Measurements from ENCODE around the gene EXOSC10.

EXOSC10 gene

DNA sequence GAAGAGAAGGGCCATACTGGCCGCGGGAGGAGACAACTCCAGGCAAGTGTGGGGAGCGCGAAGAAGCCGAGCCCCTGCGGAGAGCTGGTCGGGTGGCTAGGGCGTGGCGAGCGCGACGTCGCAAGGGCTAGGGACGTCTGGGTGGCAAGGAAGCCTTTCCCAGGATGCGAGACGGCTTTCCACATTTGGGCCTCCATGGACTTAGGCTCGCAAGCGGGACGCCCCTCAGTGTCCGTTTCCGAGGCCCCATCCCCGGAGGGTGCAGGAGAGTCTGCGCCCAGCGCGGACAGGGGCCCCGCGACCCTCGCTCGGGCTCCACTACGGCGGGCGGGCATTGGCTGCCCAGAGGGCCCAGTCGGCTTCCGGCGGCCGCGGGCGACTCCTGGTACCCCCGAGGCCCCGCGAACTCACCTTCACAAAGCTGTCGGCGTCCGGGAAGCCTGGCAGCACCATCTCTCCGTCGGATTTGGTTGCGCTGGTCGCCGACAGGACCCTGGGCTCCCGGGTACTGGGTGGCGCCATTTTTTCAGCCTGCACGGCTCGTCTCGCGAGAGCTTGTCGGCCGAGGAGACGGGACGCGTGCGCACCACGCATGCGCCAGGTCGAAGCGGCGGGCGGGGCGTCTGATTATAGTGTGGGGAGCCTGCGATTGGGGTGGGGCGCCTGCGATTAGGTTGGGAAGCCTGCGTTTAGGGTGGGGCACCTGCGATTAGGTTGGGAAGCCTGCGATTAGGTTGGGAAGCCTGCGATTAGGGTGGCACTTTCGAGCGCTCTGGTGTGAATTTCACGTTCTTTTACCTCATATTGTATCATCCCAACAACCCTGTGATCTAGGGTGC is at the start of gene EXOSC10:
Gene EXOSC10 (minus strand): TSS at position 560 of the 839 bp plus-strand sequence. CDS start 38 bp downstream, at position 522.
- FAIRE-seq = peak; percentile 44

GRCh38 chr1:11147197-11147770 is 47.6 kb upstream of the EXOSC10 start:
- no peak for FAIRE-seq

- FAIRE-seq = no peak
Measured at GRCh38 chr1:11145741-11146140, 46.1 kb upstream of the EXOSC10 start.

GRCh38 chr1:11144570-11145256 is 45.0 kb upstream of the EXOSC10 start:
- FAIRE-seq = no peak

DNA sequence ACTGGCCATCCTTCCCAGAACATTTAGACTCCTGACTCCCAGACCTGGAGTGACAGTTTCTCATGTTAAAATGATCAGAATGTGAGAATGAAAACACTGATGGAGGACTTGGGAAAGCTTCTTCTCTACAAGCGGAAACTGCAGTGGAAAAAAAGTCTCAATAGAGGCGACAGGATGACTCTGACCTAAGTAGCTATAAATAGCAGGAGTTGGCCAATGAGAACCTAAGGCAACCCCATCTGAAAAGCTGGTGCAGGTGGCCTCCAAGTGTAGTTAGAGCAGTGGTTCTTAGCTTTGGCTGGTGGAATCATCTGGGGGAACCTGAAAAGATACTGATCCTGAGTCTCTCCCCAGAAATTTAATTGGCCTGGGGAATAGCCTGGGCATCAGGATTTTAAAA is 44.2 kb upstream of the EXOSC10 start:
- FAIRE-seq = no peak

DNA sequence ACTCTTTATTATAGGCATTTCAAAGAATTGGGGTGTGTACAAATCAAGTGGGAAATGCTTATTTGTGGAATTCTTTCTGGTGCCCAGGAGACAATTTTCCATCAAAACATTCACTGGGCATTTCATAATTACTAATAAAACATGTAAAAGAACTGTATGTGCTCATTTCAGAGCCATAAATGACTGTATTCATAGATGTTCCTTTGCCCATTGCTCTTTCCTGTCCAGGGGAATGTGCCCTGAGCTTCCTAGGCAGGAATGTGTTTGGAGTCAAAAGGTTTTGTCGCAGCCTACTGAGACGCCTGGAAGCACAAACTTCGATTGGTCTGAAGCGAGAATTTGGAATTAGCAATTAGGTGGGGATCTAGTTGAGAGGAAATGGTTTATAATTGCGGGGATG is 43.7 kb upstream of the EXOSC10 start:
- FAIRE-seq = no peak

GRCh38 chr1:11142618-11143391 is 43.1 kb upstream of the EXOSC10 start:
- no peak for FAIRE-seq

GRCh38 chr1:11138952-11139351 is 39.3 kb upstream of the EXOSC10 start:
- FAIRE-seq = no peak

- no peak for FAIRE-seq
Measured at GRCh38 chr1:11138029-11138428, 38.4 kb upstream of the EXOSC10 start.

GRCh38 chr1:11134898-11135266 is 35.2 kb upstream of the EXOSC10 start:
- no peak for FAIRE-seq

DNA sequence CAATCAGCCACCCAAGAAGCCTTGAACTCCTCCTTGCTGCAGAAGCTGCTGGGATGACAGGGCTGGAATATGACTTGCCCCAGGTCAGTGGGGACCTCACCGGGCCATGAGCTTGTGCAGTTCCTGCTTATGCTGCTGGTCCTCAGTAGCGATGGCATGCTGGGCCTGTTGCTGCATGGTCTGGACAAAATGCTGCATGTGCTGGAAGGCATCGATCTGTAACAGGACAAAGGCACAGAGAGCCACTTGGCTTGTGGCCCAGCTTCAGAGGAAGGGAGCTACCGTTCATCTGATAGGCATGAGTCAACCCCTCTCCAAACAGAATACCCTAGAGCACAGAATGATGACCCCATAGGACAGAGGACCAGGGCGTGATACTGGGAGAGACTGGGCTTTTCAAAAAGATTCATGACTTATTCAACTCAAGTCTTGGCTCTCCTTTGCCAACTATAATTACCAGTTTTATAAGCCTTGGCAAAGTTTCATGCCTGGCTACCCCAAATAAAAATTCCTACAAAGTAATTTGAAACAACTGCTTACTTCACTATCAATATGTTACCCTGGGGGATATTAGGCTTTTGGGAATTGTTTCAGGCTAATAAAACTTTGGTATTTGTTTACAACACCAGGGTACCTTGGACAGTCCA is 34.7 kb upstream of the EXOSC10 start:
- no peak for FAIRE-seq

DNA sequence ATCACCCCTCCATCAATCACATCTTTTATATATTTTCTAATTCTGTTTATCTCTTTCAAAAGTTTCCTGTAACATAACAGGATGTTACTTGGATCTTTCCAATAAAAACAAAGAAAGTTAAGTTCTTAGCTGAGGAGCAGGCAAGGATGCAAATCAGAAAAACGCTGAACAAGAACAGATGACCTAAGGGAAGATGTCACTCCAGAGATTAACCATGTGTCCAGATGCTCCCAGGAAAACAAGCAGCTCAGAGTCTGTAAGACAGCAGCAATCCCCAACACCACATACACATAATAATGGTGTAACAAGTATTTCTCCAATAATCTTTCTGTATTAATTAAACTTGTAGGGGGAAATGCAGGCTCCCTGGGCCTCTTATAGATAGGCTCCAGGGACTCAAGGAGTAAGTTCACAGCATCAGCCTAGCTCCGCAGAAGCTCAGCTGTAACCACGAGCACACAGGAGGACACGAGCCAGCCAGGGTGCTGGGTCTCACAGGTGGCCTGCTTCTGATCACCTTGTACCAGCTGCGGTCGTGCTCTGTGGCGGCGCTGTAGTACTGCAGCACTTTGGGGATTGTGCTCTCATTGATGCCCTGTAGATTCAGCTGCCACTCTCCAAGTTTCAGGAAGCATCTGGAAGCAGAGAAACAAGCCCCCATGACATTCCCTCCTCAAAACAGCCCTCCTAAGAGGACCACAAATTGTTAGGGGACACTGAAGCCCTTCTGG is 33.1 kb upstream of the EXOSC10 start:
- no peak for FAIRE-seq

DNA sequence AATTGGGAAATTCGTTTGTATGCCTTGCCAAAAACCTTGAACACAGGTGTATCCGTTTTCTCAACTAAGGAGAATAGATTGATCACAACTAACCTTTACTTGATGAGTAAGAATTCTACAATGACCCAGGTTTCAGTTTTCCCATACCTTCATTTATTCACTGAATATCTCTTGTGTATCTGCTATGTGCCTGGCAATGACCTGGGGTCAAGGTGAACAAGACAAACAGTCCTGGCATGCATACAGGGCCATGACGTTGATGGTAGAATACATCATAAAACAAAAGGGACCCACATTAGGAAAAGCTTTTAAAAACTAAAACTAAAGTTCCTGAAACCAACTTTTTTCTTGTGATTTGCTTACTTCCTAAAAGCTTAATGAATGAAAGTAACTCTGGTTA is 32.1 kb upstream of the EXOSC10 start:
- FAIRE-seq = no peak

DNA sequence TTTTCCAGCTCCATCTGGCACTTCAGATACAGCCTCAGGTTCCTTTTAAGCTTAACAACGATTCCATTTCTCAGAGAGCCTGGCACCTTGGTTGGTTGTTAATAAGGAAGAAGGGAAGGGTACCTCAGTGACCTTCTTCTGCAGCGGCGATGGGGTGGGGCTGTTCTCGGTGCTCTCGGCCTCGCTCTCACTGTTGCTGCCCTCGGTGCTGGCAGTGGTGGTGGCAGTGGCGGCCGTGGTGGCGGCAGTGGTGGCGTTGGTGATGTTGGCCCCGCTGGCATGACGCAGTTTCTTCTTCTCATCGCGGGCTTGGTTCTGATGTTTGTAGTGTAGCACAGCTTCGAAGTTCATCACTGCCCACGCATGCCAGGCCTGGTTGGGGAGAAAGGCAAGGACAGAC is 30.7 kb upstream of the EXOSC10 start:
- FAIRE-seq = no peak

DNA sequence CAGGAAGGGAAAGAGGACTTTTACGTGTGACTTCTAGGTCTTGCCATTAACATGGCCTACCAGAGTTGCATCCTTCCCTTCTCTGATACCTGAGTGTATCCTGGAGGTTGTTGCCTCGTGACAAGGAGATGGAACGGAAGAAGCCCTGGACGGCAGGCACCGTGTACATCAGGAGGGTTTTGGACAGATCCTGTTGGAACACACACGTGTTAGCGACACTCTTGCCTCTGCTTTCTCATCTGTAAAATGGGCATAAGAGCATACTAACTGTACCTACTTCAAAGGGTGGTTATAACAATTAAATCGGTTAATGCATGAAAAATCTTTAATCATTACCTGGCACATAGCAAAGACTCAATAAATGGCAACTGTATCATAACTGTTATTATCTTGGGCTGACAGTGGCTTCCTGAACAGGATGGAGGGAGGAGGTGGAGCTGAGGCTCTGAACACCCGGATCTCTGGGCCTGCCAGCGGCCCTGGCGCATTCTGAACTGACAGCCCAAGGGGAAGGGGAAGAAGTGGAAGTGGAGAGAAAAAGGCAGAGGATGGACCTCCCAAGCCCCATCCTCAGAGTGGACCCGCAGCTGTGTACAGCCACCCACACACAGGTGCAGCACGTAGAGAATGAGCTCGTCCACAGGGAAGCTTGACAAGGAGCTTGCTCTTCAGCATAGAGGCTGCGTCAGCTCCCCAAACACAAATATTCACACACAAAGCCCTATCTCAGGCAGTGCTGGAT is 30.2 kb upstream of the EXOSC10 start:
- no peak for FAIRE-seq

DNA sequence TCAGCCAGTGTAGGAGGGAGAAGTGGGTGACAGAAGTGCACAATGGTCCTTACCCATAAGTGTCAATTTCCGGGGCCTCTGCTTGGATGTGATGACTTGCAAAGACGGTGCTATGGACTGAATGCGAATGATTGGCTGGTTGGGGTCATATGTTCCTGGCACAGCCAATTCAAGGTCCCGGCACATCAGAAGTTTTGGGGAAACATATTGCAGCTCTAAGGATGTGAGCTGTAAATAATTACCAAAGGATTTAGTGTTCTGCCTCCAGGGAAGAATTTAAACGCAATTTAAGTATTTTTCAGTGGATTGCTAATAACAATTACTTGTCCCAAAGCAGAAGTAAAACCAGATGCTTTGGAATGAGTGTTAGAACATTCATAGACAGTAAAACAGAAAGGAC is 26.9 kb upstream of the EXOSC10 start:
- no peak for FAIRE-seq

DNA sequence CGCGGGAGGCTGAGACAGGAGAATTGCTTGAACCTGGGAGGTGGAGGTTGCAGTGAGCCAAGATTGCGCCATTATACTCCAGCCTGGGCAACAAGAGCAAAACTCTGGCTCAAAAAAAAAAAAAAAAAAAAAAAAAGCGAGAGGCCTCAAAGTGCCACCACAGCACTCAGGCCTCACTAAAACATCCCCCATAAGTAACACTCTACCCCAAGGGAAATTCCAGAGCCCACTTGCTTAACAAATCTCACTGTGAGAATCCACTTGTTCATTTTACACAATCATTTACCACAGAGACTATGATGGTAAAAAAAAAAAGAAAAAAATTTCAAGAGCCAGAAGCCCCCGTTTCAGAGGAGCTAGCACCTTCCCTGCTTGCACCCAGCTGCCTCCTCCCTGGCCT is 26.3 kb upstream of the EXOSC10 start:
- FAIRE-seq = no peak

DNA sequence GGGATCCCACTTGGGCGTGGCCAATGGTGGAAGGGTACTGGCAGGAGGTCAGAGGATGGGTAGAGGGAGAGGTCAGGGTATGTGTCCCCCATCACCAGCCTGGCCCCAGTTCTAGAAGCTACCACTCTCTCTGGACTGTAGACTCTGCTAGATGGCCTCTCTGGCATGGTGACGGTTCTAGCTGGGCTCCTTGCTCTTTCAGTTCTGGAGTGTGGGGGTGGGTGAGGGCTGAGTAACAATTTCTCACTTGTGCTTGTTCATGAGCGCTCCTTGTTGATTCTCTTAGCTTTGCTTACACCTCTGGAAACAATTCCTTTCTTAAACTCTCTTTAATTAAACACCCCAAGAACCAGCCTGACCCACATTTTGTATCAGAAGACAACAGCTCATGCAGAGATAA is 25.3 kb upstream of the EXOSC10 start:
- no peak for FAIRE-seq

DNA sequence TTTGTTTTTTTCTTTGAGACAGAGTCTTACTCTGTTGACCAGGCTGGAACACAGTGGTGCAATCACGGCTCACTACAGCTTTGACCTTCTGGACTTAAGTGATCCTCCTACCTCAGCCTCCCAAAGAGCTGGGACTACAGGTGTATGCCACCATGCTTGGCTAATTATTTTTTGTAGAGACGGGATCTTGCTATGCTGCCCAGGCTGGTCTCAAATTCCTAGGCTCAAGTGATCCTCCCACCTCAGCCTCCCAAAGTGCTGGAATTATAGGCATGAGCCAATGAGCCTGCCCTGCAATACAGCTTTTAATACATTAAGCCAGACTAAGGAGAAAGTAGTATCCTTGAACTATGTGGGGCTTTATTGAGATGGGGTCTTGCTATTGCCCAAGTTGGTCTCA is 16.6 kb upstream of the EXOSC10 start:
- no peak for FAIRE-seq

DNA sequence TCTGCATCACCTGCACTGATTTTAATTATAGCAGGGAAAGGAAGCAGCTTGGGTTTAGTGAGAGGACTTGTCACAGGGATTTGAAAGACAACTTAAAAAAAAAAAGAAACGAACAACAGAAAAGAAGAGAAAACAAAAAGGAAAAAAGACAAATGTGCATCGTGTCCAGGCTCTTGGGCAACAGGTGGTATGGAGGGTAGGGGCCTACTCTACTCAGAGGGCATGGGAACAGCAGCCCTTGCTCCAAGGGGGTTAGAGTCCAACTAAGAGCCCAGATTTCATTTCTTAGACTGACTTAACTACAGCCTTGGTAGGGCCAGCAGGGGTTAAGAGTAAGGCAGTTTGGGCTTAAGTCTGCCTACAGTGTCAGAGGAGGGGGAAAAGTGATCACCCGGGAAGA is 15.3 kb upstream of the EXOSC10 start:
- no peak for FAIRE-seq

DNA sequence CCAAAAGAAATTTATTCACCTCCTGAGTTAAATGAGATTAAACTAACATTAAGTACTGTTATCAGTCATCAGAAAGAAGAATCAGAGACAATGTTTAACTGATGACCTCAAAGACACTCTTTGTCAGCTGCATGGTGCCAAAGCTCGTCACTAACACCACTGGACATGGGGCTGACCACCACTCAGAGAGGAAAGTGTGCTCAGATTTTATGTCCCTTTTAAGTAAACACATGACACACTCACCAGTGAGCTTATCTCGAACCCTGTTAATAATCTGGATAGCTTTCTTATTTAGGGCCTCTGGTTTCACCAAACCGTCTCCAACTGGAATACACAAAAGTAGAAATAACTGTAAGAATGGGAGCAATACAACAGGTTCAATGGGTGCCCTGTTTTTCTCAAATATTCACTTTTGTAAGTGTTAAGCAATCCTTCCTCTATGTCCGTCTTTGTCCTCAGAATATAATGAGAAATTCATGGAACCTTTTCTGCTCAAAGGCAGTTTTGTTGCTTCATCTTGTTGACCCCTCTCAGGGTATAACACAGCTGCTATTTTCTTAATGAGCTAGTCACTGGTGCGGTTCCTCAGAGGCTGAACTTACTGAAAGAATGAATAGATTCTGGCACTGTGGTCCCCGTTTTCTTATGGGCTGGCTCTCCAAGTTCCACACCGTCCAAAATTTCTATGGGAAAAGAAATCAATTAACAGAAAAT is 9.5 kb upstream of the EXOSC10 start:
- no peak for FAIRE-seq
